Posterior vena cava (tissue), 2 donors: ENCODE measurements around the gene ANP32B. TPM values are rescaled to one million over a fixed set of nuclear protein-coding genes. Genes with fewer than 3 reads are reported as not detected.
"Not testable (repeated sequence)": the region's sequence is repeated elsewhere in the genome, so short reads cannot be mapped to it uniquely, and the experiment has no call there.

Experiments used
- DNase-seq: peaks from one replicate; pipeline ENCODE4 v3.0.0-alpha.2; 2020; ENCODE audit warnings: low spot score
- intact Hi-C, 2 donors: fragments of 100-400 bp; cut with DNase I; formaldehyde crosslinking; loops; one replicate each; pipeline versions ENCODE4 v1.14.1 to v1.14.2; 2022 to 2023
- total RNA-seq, 2 donors: library from RNA; stranded (reverse); fragmentation: NEBNext Ultra II Directional; extraction: Animal tissue kit (Norgen Biotek cat#: 25700); gene quantifications; one replicate each; pipeline ENCODE4 v1.2.1, GENCODE V29; 2021
- donor health status: DM: yes; HTN: yes; CAD: no.
- donor health status: DM: yes; HTN: yes; CAD: no.

Gene ANP32B
- total RNA-seq, 2 donors from 2014 or later, result 95.8 to 98.0 TPM

DNA sequence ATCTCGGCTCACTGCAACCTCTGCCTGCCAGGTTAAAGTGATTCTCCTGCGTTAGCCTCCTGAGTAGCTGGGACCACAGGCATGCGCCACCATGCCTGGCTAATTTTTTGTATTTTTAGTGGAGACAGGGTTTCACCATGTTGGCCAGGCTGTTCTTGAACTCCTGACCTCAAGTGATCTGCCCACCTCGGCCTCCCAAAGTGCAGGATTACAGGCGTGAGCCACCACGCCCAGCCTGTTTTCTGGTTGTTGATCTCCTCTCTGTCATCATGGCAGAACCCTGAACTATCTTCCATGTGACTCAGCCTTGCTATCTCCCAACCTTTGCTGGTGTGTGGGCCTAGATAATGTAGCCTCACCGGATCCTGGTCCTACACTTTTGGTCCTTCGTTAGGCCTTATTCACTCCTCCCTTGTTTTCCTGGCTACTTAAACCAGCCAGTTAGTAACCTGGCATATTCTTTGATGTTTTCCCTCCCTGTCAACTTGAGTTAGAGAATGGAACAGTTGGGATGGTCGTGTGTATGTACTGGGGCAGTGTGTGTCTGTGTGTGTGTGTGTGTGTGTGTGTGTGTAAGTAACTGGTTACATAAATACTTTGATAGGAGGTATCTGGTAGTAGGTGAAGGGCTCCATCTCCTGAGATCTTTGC is 22.3 kb upstream of the ANP32B start:
- DNase-seq, intact Hi-C loops: not testable (repeated sequence)

DNA sequence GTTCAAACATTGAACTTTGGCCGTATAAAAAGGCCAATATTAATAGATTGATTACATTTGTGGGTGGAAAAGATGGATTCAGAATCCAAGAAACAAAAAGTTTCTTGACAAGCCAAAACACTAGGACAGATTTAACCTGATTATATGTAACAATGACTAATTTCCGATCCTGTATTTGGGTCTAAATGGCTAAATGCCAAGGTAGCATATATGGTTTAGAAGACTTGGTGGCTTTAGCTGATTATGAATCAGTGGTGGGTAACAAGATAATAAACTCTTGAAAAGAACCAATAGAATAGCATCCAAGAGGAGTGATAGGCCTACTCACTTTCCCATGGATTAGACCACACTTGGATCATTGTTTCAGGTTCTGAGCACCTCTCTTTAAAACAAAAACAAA is 21.8 kb upstream of the ANP32B start:
- intact Hi-C loops, result no loop called here

GRCh38 chr9:97962136-97962535 is 21.0 kb upstream of the ANP32B start:
- intact Hi-C loops, result no loop called here
- no peak for DNase-seq

More for the DNA sequence above, 21.8 kb upstream of the ANP32B start:
- no peak for DNase-seq

DNA sequence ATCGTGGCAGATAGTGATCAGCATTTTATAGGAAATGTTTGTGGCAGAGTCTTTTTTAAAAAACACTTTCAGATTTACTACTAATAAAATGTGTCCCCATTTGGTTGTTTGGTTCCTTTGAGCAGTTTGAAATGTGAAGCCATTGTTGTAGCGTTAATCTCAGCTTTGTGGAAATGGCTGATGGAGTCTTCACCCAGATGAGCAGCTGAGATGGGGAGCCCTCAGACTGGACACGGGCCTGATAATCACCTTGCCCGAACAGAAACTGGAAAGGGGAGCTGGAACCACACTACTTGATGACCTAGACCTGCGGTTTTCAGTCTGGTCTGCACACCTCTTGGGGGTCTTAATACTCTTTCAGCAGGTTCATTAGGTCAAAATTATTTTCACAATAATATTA is 20.6 kb upstream of the ANP32B start:
- intact Hi-C loops, result no loop called here

GRCh38 chr9:97963232-97963631 is 19.9 kb upstream of the ANP32B start:
- no peak for DNase-seq
- intact Hi-C loops, result no loop called here

More for the DNA sequence above, 20.6 kb upstream of the ANP32B start:
- no peak for DNase-seq

- DNase-seq, result no peak
- intact Hi-C loops, result no loop called here
These were observed 18.2 kb upstream of the ANP32B start for GRCh38 chr9:97964901-97965300.

GRCh38 chr9:97966493-97966892 is 16.6 kb upstream of the ANP32B start:
- intact Hi-C loops, result no loop called here

DNA sequence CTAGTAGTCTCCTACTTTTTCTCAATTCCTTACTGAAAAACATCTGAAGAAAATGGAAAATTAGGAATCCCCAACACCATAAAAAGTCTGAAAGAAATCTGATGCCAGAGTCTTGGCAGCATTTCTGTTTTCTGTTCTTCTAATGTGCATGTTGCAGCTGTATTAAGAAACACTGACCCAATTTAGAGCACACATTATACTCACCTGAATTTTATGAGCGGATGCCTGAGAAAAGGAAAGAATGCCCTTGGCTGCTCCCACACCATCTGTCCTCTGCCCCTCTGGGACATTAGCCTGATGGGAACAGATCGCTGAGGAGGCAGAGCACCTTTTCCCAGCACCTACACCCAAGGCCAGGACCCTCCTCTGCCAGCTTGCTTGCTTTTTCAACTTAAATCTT is 14.1 kb upstream of the ANP32B start:
- intact Hi-C loops, result no loop called here
- no peak for DNase-seq

More at GRCh38 chr9:97966493-97966892, 16.6 kb upstream of the ANP32B start:
- no peak for DNase-seq

DNA sequence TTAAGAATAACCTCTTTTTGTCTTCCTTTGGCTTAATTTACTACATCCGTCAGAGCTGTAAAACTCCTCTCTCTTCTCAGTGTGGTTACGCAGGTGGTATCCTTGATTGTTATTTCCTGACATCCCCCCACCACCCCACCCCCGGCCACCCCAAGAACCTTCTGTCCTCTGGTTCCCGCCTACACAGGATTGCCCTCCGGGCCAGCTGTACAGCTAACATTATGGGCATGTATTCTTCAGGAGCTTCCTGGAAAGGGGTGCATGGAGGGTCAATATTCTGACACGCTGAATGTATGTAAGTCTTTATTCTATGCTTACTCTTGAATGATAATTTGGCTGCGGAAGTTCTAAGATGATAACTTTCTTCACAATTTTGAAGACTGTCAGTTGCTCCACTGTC is 13.0 kb upstream of the ANP32B start:
- no peak for DNase-seq
- intact Hi-C loops, result no loop called here

DNA sequence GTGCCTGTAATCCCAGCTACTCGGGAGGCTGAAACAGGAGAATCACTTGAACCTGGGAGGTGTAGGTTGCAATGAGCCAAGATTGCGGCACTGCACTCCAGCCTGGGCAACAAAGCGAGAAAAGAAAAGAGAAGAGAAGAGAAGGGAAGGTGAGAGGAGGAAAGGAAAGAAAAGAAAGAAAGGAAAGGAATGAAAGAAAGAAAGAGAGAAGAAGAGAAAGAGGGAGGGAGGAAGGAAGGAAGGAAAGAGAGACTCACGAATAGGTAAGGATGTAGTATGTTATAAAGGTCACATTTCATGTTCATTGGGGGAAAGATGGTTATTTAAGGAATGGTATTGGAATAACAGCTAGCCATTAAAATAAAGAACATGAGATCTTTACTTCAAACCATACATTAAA is 10.4 kb upstream of the ANP32B start:
- no peak for DNase-seq
- intact Hi-C loops, result no loop called here

DNA sequence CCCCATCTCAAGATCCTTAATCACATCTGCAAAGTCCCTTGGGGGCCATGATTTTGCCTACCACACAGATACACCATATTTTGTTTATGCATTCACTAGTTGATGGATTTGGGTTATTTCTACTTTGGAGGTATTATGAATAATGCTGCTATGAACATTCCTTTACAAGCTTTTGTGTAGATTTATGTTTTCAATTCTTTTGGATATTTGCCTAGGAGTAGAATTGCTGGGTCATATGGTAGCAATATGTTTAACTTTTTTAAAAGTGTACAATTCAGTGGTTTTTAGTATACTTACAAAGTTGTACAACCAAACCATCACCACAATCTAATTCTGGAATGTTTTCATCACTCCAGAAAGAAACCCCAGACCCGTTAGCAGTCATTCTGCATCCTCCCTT is 7.8 kb upstream of the ANP32B start:
- no peak for DNase-seq
- intact Hi-C loops, result no loop called here

- DNase-seq, intact Hi-C loops: not testable (repeated sequence)
These were observed 6.5 kb upstream of the ANP32B start for GRCh38 chr9:97976633-97977032.

- intact Hi-C loops, result no loop called here
- no peak for DNase-seq
These were observed 4.6 kb upstream of the ANP32B start for GRCh38 chr9:97978371-97979130.

- DNase-seq, result no peak
- intact Hi-C loops, result loop anchor here (5.0 to 10.0 kb wide), 3 partner anchors 58 to 515 kb away; partner anchors contain the start of genes NANS (in 1 of the 2) and TRMO (in 1 of the 2)
These were observed 3.2 kb upstream of the ANP32B start for GRCh38 chr9:97979788-97980478.

GRCh38 chr9:97980479-97980803 is 2.7 kb upstream of the ANP32B start:
- DNase-seq, result peak; percentile 90
- intact Hi-C loops, result loop anchor here (5.0 to 10.0 kb wide), 3 partner anchors 58 to 516 kb away; partner anchors contain the start of genes NANS (in 1 of the 2) and TRMO (in 1 of the 2)

DNA sequence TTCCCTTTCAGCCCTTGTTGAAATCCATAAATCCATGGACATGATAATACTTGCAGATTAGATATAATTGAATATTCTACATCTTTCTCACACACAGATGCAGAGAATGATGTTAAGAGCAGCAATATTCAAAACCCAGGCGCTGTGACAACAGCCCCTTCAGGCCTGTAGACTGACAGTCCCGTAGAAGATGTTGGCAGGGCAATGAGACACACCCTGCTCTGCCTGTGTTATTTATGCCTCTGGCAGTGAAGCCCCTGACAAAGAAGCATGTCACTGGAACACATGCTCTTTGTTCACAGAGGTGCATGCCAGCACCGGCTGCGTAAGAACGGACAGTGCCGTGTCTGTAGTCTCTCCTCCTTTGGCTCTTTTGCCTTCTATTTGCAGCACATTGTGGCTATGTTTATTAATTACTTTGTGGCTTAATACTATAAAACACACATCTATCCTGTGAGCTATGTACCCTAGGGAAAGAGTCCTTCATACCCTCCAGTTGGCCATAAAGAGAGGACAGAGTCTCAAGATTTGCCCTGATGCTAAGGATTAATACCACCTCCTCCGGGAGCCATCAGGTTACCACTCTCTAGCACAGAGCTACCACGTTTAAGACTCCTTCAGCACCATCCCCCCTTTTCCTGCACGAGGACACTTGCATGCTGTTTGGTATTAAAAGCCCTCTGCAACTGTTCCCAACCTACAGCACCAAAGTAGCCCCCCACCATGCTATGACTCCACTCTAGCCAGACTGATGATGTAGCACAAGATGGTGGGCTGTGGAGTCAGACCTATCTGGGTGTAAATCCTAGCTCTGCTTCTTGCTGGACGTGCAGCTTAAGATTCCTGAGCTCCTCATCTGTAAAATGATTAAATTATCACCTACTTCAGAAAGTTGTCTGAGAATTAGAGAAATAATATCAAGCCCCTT is 2.0 kb upstream of the ANP32B start:
- intact Hi-C loops, result loop anchor here (5.0 to 10.0 kb wide), 3 partner anchors 59 to 516 kb away; partner anchors contain the start of genes NANS (in 1 of the 2) and TRMO (in 1 of the 2)
- no peak for DNase-seq

DNA sequence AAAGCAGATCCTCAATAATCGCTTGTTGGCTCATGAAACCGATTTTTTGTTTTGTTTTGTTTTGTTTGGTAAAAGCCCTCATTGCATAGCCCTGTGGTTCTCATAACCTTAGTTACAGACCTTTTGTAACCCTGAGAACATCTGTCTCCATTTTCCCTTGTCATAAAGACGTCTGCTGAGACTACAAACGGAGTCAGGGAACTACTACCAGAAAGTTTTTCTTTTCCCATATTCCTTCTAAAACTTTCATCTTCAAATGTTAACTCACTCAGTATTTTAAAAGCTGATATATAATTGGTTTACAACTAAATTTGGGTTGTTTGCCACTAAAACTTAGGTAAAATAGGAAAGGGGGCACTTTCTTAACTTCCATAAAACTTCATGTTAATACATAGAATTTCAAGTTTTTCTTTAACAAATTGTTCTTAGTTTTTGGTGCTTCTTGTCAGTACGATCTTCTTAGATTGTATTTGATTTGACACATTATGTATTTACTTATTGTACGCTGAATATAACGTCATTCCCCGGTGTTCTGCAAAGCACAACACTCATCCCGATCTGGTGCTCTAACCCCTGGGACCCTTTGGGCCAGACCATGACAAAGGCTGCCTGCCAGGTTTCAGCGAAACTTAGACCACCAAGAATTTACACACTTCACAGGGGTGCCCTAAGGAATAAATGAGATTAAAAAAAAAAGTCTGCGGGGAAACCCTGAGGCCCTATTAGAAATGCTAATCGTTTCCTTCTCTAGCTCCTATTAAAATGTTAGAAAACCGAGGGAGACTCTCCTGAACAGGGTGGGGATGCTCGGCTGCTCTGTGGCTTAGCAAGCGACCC is 1.1 kb upstream of the ANP32B start:
- intact Hi-C loops, result loop anchor here (5.0 to 10.0 kb wide), 3 partner anchors 60 to 517 kb away; partner anchors contain the start of genes NANS (in 1 of the 2) and TRMO (in 1 of the 2)
- DNase-seq, result no peak
